Measurements from ENCODE around the gene TBC1D2B.

The TBC1D2B gene

GRCh38 chr15:78033864-78034263 is 43.6 kb downstream of the TBC1D2B start:
- no peak for DNase-seq (ENCODE audit: low spot score)

GRCh38 chr15:78032671-78033070 is 44.8 kb downstream of the TBC1D2B start:
- DNase-seq (ENCODE audit: low spot score): no peak

GRCh38 chr15:78024883-78025282 is 52.6 kb downstream of the TBC1D2B start:
- DNase-seq (ENCODE audit: low spot score): no peak

- no peak for DNase-seq (ENCODE audit: low spot score)
Measured at GRCh38 chr15:78024519-78024870, 53.0 kb downstream of the TBC1D2B start.

GRCh38 chr15:78023865-78024518 is 53.5 kb downstream of the TBC1D2B start:
- DNase-seq (ENCODE audit: low spot score): no peak

GRCh38 chr15:78023081-78023665 is 54.3 kb downstream of the TBC1D2B start:
- DNase-seq (ENCODE audit: low spot score): no peak

- no peak for DNase-seq (ENCODE audit: low spot score)
Measured at GRCh38 chr15:78021761-78022160, 55.8 kb downstream of the TBC1D2B start.

GRCh38 chr15:78020007-78020406 is 57.5 kb downstream of the TBC1D2B start:
- no peak for DNase-seq (ENCODE audit: low spot score)

- peak; percentile 35 for DNase-seq (ENCODE audit: low spot score)
Measured at GRCh38 chr15:78018946-78019644, 58.4 kb downstream of the TBC1D2B start.

GRCh38 chr15:78018445-78018844 is 59.1 kb downstream of the TBC1D2B start:
- DNase-seq (ENCODE audit: low spot score): no peak

GRCh38 chr15:78016860-78017259 is 60.7 kb downstream of the TBC1D2B start:
- no peak for DNase-seq (ENCODE audit: low spot score)

- DNase-seq (ENCODE audit: low spot score): no peak
Measured at GRCh38 chr15:78012643-78013077, 64.9 kb downstream of the TBC1D2B start.

GRCh38 chr15:78010067-78010466 is 67.4 kb downstream of the TBC1D2B start:
- DNase-seq (ENCODE audit: low spot score): no peak

- no peak for DNase-seq (ENCODE audit: low spot score)
Measured at GRCh38 chr15:78007964-78008886, 69.3 kb downstream of the TBC1D2B start.

- DNase-seq (ENCODE audit: low spot score): no peak
Measured at GRCh38 chr15:78007211-78007931, 70.1 kb downstream of the TBC1D2B start.

- no peak for DNase-seq (ENCODE audit: low spot score)
Measured at GRCh38 chr15:78006567-78007205, 70.8 kb downstream of the TBC1D2B start.

GRCh38 chr15:78004919-78005634 is 72.4 kb downstream of the TBC1D2B start:
- peak; percentile 89 for DNase-seq (ENCODE audit: low spot score)

- DNase-seq (ENCODE audit: low spot score): no peak
Measured at GRCh38 chr15:78004222-78004727, 73.2 kb downstream of the TBC1D2B start.

- DNase-seq (ENCODE audit: low spot score): no peak
Measured at GRCh38 chr15:78003539-78004008, 73.9 kb downstream of the TBC1D2B start.

GRCh38 chr15:78002996-78003395 is 74.5 kb downstream of the TBC1D2B start:
- DNase-seq (ENCODE audit: low spot score): no peak

Measured in Ammon's horn (tissue), 1 donor.